Kidney capillary endothelial cell (primary cell): Measurements from ENCODE around the gene TRAF1.

Experiments used
- DNase-seq: peaks from one replicate; pipeline ENCODE4 v3.0.0-alpha.2; 2018; ENCODE audit warnings: low spot score

TRAF1 gene

DNA sequence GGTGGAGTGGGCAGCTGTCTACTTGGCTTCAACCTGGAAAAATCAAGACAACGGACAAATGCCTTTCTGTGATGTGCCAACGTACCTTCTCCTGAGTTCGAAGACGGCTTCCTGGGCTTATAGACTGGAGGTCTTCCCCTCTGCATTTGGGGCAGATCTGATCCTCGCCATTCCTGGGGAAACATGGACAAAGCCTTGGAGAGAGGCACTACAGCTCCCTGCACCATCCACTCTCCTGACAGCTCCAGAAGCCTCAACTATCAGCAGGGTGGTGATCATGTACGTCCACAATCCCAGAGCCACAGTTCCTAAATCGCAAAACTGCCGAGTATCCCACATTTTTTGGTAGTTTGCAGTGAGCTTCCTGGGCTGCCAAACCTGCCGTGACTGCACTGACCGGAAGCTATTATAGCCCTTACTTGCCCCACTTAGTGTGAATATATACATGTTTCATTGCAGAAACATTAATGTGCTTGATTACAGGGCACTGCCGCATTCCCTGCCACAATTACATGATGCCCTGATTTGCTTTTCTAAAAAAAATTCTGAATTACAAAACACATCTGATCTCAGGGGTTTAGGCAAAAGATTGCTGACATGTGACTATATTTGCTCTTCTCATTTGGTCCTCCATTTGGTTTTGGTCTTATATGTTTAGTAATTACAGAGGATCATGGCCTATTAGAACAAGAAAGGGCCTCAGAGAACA, 2.8 kb downstream of the TRAF1 start:
- DNase-seq: no peak

DNA sequence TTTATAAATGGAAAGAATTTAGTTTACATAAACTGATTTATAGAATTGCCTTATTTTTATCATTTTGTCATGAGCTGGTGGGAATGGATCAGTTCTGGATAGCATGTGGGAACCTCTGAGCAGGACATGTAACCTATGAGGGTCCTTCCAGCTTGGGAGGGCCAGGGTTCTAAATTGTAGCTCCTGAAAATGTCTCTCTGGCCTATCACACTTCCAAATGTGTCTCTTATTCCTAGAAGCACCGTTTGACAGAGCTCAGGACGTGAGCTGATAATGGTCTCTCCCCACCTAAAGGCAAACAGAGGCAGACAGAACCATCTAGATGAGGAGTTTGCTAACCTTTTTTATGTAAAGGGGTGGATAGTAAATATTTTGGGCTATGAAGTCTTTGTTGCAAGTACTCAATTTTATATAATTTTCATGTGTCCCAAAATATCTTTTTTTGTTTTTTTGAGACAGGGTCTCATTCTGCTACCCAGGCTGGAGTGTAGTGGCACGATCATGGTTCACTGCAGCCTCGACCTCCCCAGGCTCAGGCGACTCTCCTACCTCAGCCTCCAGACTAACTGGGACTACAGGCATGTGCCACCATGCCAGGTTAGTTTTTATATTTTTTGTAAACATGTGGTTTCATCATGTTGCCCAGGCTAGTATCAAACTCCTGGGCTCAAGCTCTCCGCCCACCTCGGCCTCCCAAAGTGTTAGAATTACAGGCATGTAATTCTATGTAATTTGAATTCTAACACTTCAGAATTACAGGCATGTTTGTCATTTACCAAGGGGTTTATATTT, 4.0 kb downstream of the TRAF1 start:
- no peak for DNase-seq

DNA sequence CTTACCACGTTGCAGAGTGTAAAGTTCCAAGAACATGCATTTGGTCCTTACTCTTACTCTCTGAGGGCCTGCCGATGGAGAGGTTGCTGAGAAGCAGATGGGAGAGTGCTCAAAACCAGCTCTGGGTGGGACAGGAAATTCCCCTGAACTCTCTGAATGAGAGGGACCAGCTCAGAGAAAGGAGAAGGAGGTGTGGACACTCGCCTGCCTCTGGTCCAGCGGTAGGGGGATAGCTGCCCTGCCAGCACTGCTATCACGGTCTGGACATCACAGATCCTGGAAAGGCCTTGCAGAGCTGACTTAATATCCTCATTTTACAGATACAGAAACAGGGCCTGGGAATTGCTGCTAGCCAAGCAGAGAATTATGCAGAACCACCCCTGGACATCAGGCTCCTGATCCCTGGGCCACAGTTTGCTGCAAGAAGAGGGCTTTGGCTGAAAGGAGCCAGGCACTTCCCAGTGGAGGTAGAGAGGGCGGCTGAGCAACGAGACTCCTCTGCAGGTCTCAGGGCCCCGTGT, 4.9 kb downstream of the TRAF1 start:
- no peak for DNase-seq

DNA sequence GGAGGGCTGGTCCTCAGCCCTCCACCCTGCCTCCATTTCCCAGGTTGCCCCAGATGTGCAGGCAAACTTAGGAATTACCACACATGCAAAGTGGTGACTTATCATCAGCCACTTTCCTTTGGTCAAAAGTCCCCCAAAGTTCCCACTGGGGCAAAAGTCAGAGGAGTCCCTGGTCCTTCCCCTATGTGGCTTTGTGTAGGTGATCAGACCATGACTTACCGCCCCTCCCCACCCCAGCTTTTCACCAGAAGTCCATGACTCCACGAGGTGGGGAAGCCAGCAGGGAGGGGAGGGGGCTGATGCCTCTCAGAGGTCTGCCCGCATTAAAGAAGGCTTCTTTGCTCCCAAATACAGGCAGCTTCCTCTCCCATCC, 5.8 kb downstream of the TRAF1 start:
- no peak for DNase-seq

DNA sequence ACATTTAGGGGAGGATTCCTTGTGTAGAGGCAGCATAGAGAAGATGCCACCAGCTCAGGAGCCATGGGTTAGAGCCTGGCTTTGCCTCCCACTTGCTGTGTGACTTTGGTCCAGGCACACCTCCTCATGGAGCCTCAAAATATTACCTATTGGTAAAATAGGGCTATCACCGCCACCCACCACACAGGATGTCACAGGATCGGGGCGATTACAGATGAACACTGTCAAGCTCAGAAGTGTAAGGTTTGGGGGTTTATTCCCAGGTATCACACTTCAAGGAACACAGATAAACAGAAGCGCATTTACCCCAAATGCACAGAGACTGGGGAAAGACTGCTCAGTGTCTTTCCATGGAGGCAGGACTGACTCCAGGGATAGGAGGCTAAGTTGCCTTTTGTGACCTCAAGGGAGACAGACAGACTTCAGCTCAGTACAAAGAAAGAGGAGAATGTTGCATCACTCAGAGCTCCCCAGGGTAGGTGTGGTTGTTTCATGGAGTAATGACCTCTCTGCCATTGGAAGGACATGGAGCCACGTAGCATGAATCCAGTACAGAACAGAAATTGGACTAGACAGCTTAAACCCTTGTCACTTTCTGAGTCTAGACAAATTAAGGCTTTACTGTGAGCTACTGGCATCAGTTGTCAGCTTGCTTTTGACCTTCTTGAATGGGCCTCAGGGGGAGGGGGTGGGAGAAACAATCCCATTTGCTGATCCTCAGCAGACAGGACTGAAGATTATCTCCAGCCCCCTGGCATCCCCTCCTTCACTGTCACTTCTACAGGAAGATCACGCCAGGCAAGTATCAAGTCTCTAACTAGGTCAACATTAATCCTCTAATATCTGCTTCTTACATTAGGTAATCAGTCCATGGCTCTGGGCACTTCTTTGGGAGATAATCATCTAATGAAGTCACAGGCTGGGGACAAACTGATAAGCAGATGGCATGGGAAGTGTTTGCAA, 6.5 kb downstream of the TRAF1 start:
- no peak for DNase-seq

DNA sequence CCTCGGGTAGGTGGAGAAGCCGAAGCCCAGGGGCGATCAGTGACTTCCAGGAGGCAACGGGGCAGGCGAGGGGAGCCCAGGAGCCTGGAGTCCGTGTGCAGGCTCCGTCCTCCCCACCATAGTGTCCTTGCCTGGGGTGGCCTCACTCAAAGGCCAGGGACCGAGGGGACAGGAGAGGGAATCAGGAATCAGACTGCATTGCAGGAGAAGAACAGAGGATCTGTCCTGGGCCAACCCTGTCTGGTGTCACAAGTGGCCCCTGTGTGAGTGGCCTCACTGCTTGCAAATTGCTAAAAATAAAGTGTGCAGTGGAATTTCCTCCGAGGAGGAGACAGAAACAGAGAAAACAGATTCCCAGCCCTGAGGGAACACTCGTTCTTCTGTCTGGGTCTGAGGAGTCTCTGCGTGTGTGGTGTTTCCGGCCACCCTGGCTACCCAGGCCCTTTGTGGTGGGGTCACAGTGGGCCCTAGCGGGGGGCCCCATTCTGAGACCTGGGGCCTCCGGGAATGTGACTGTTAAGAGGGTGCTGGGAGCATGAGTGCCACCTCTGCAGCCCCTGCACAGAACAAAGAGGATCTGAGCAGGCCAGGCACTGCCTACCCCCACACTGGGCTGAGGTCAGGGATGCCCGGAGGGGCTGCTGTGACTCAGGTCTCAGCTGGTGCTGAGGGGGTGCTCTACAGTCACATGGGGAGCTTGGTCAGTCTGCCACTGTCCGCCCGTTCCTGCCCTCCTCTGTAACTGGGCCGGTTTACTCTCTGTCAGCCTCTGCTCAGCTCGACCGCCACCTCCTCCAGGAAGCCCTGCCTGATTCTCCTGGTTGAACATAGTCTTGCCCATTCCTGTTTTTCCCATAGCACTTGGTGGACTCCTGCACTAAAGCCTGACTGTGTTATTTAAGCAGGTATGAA, 7.4 kb downstream of the TRAF1 start:
- no peak for DNase-seq

DNA sequence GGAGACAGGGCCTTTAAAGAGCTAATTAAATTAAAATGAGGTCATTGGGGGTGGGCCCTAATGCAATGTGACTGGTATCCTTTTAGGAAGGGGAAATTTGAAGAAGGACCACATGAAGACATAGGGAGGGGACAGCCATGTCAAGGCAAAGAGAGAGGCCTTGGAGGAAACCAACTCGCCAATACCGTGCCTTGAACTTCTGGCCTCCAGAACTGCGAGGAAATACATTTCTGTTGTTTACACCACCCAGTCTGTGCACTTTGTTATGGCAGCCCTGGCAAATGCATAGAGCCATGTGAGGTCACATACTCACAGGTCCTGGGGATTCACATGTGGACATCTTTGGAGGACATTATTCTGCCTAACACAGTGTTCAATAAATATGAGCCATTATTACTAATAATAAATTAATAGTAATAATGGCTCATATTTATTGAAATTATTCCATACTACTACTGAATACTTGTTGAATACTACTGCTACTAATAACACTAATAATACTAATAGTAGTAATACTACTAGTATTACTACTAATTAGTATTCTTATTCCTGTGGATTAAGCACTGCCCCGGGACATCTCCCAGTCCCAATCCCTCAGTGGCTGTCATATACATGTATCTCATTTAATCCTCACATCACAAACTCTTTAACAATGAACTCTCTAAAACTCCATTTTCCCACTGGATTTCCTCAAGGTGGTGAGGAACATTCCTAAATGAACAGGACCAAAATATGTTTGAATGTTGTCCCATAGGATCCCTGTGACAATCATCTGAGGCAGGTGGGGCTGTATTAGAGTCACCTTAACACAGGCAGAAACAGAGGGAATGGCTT, 8.4 kb downstream of the TRAF1 start:
- no peak for DNase-seq

DNA sequence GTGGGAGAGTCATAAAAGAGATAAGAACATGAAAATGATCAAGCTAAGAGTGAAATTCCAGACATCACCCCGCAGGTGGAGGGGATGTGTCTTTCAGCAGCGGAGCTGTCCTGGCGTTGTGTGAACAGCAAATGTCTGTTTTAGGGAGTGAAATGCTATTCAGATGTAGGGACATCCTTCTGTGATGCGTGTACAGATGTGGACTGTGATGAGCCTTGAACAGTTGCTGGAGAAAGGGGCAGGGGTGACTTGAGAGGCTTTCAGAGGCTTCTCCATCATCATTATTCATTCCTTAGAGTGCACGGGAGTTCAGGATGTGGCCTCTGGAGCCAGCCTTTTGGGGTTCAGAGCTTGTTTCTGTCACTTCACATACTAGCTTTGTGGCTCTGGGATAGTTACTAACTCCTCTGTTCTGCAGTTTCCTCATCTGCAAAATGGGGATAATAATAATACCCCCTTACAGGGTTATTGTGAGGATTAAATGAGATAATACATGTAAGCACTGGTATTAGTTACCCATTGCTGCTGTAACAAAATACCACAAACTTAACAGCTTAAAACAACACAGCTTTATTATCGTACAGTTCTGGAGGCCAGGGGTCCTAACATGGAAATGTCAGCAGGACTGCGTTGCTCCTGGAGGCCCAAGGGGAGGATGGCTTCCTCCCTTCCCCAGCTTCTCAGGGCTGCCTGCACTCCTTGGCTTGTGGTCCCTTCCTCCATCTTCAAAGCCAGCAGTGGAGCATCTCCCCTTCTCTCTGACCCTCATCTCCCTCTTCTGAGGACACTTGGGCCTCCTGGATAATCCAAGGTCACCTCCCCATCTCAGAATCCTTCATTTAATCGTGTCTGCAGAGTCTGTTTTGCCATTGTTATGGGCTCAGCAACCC, 9.4 kb downstream of the TRAF1 start:
- DNase-seq: no peak

DNA sequence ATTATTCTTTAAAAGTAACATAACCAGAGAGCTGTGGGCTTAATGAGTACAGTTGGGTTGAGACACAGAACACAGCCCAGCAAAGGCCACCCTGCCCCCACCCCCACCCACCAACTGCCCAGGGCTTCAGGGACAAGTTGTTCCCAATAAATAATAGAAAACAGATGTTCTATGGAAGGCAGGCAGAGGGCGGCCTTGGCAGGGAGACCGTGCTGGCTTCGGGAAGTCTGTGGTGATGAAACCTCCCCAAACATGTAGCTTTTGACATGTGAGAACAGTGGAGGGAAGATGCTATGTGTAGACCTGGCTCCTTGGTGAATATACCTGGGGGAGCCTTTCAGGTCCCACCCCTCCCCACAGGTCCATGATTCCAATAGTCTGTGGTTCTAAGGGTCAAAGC, 10.0 kb downstream of the TRAF1 start:
- no peak for DNase-seq

DNA sequence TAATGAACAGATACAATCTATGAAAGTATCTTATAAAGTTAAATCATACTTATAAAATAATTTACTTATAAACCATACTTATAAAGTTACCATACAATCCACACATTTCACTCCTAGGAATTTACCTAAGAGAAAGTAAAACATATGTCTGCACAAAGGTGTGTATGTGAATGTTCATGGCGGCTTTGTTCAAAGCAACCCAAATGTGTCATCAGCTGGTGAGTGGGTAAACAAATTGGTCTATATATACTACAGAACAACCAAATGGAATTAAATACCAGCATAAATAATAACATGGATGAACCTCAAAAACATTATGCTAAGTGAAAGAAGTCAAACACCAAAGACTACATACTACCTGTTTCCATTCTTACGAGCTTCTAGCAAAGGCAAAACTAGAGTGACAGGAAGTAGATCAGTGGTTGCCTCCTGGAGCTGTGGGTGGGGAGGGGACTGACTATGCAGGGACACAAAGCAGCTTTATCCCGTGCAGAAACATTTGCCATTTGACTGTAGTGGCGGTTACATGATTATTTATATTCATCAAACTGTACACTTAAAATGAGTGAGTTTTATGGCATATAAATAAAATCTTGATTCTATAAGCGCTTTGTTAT, 10.6 kb downstream of the TRAF1 start:
- no peak for DNase-seq

DNA sequence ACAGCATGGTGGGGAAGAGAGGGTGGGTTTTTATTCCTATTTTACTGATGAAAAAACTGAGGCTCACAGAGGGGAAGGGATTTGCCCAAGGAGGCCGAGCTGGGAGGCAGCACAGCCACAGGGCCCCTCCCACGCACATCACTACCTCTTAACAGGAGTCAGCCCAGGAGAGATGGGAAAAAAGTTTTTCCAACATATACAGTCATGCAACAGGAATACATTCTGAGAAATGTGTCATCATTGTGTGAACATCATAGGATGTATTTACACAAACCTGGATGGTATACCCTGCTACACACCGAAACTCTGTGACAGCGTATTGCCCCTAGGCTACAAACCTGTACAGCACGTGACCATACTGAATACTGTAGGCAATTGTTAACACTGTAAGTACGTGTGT, 11.6 kb downstream of the TRAF1 start:
- DNase-seq: no peak

DNA sequence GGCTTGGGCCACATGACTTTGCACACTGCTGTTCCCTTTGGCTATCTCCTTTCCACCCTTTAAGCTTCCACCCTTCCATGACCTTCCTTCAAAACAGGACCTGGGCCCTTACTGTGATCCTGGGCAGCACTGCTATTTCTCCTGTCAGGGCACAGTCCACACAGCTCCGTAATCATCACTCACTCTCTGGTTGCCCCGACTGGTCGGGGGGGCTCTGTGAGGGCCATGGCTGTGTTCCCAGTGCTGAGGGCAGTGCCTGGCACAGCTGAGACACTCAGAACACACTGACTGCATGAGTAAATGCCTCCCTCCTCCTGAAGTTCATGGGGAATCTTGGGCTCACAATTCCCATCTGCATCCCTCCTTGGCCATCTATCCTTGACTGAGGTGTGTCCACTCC, 12.2 kb downstream of the TRAF1 start:
- DNase-seq: no peak

DNA sequence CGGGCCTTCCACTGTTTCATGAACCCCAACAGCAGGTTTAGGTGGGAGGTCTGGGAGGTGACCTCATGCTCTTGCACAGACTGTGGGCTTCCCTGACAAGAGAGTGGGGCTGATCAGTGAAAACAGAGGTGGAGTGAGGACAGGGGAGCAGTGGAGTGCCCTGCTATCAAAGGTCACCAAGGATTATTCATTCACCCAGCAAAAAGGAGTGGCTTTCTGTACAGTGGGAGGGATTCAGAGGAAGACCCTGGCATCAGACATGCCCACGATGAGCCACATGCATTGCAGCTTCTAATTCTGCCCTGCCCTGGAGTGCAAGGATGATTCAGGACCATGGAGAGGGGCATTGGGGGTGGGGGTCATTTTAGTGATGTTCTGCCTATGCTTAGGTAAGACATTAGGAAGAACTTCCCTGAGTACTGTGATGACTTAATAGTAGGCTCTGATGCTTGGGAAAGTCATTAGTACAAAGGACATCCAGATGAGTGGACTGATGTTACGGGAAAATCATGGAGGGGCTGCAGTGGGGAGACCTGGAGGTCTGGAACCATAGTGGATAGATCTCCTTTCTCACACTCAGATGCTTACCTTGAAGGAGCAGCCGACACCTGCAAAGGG, 12.8 kb downstream of the TRAF1 start:
- DNase-seq: no peak

DNA sequence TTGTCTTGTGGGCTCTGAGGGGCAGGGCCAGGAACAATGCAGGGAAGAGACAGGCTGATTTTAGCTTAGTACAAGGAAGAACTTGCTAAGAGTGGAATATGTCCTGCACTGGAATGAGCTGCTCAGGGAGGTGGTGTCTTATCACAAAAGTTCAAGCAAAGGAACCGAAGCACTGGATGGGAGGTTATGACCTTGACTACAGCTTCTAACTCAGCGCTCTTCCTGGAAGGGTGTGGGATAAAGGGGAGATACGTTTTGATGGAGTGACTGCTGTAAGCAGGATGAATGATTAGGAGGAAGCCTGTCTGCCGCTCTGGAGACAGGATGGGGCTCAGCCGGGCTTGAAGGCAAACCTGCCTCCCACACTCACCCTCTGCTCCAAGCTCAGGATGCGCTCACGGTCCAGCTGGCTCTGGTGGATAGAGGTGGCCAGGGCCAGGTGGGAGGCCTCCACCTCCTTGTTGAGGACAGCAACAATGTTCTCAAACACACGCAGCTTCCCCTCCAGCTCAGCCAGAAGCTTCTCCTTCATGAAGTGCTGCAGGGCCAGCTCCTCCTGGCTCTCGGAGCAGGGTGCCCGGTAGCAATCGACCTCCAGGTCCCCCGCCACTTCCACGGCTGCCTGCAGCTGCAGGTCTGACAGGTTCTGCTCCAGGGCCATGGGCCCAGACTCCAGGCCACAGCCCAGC, 13.5 kb downstream of the TRAF1 start:
- no peak for DNase-seq

DNA sequence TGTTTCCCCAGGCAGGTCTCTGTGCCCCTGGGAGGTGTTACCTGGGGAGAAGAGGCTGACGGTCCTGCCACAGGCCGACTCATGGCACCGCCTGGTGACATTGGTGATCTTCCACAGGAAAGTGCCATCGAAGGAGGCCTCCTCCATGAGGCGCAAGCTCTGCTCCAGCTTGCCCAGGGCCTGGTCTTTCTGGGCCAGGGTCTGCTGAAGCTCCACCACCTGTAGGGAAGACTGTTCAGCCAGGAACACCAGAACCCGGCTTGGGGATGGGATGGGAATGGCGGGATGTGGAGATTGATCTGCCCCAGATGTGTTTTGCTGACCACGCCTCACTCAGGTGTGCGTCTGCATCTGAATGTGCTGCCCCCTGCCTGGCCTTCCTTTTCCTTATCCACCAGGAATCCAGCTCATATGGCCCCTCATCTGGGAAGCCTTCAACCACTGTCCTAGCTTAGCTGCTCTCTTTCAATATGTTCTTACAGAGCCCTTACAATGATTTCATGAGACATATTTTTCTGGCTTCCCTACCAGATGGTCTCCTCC, 15.2 kb downstream of the TRAF1 start:
- DNase-seq: no peak

DNA sequence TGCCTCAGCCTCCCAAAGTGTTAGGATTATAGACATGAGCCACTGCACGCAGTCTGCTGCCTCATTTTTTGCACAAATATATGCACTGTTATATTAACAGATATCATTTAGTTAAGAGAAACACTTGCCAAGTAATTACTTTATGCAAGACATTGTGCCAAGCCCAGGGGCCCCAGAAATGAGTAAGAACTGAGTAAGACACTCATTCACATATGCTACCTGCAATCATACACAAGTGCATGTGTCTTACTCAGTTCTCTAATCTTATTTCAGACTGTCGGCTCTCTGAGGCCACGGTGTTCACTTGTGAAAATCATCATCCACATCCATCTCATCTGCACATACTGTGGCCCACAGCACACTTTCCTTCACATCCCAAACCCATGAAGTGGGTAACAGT, 16.0 kb downstream of the TRAF1 start:
- DNase-seq: no peak

DNA sequence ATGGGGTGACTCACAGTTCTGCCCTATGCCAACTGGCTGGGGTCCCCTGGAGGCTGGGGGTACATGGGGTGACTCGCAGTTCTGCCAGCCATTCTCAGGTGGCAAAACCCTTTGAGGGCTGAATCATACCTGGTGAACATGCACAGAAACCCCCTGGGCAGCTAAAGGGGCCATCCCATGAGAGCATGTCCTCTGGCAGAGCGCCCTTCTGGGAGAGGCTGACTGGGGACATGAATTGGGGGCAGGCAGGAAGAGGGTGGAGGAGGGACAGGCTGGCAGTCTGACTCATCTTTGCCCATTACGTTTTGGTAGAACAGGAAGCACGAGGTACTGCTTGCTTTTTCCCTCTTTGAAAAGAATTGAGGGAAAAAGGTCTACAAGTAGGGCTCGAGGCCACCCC, 16.7 kb downstream of the TRAF1 start:
- no peak for DNase-seq
